B cell (primary cell): ENCODE measurements around the gene CCDC93. TPM values are rescaled to one million over a fixed set of nuclear protein-coding genes. Genes with fewer than 3 reads are reported as not detected.

Experiments
- ATAC-seq: fragments of 200-7000 bp; cut with Tn5 transposase; one replicate; pipeline ENCODE4 v1.10.0; 2021; ENCODE audit warnings: low read depth, mild to moderate bottlenecking, moderate number of reproducible peaks, moderate library complexity
- CTCF ChIA-PET: fragments of 350-600 bp; sonication (Branson Sonifier 250); formaldehyde crosslinking; loops from one replicate; lab custom pipeline; 2021; ENCODE audit warnings: antibody characterized with exemption, inconsistent platforms; lab: Charles Lee
- POLR2A ChIA-PET: fragments of 350-600 bp; sonication (Branson Sonifier 250); formaldehyde crosslinking; loops from one replicate; lab custom pipeline; 2021; ENCODE audit warnings: antibody characterized with exemption; lab: Charles Lee
- DNase-seq: peaks from one replicate; pipeline ENCODE4 v3.0.0; 2013
- H2AFZ ChIP-seq: 2 replicates; pipeline ENCODE4 v1.6.1; 2012; ENCODE audit warnings: mild to moderate bottlenecking, low read depth, low read length; ENCODE audit not compliant: insufficient read depth, poor library complexity, severe bottlenecking
- H3K27ac ChIP-seq, 2 donors: 1 replicate in 1 of 2; 2 replicates in 1 of 2; pipeline ENCODE4 v1.5.1; 2012 to 2013; ENCODE audit warnings: low read length in 2 of 2, mild to moderate bottlenecking in 2 of 2, moderate library complexity in 1 of 2
- H3K27me3 ChIP-seq, 4 experiments: fragments of 200-600 bp in 1 of 4; sonication (generic) in 1 of 4; replicated peaks in 1 of 4; 1 replicate in 2 of 4; 2 replicates in 2 of 4; pipeline versions ENCODE4 v1.6.1 to v1.7.0; 2013 to 2016; ENCODE audit warnings: low read length in 3 of 4, mild to moderate bottlenecking in 2 of 4, mixed read lengths in 1 of 4, moderate library complexity in 1 of 4; ENCODE audit not compliant: insufficient read depth in 4 of 4, control insufficient read depth in 3 of 4; ENCODE audit errors: control extremely low read depth in 1 of 4
- H3K36me3 ChIP-seq, 2 experiments: replicated peaks in 1 of 2; 1 replicate in 1 of 2; 2 replicates in 1 of 2; pipeline versions ENCODE4 v1.6.1 to v1.7.1; 2013; ENCODE audit warnings: low read length in 1 of 2; ENCODE audit not compliant: insufficient read depth in 2 of 2, control insufficient read depth in 1 of 2; ENCODE audit errors: control extremely low read depth in 1 of 2, extremely low read depth in 1 of 2
- H3K4me1 ChIP-seq, 2 donors: fragments of 200-600 bp in 1 of 2; sonication (generic) in 1 of 2; 1 replicate in 1 of 2; 2 replicates in 1 of 2; pipeline versions ENCODE4 v1.5.1 to v1.6.1; 2013 to 2017; ENCODE audit warnings: low read length in 2 of 2; ENCODE audit not compliant: control insufficient read depth in 2 of 2, insufficient read depth in 2 of 2
- H3K4me2 ChIP-seq: replicated peaks from 2 replicates; pipeline ENCODE3; 2012; ENCODE audit warnings: mild to moderate bottlenecking, low read depth, low read length; ENCODE audit not compliant: poor library complexity, severe bottlenecking
- H3K4me3 ChIP-seq, 5 experiments: fragments of 200-600 bp in 1 of 5; sonication (generic) in 1 of 5; 1 replicate in 3 of 5; 2 replicates in 2 of 5; pipeline versions ENCODE4 v1.5.1 to v1.7.0; 2011 to 2016; ENCODE audit warnings: low read length in 4 of 5, mild to moderate bottlenecking in 4 of 5, low read depth in 2 of 5, control low read depth in 1 of 5, moderate library complexity in 1 of 5; ENCODE audit not compliant: insufficient read depth in 1 of 5; ENCODE audit errors: control extremely low read depth in 1 of 5, extremely low read depth in 1 of 5
- H3K79me2 ChIP-seq: fragments of 200-600 bp; sonication (generic); one replicate; pipeline ENCODE4 v1.6.0; 2016; ENCODE audit warnings: low read length; ENCODE audit not compliant: control insufficient read depth, insufficient read depth
- H3K9ac ChIP-seq: fragments of 200-600 bp; sonication (generic); 2 replicates; pipeline ENCODE4 v1.6.1; 2017; ENCODE audit warnings: mild to moderate bottlenecking, low read length, moderate library complexity
- H3K9me3 ChIP-seq, 3 donors: one replicate each; pipeline versions ENCODE4 v1.6.1 to v1.7.1; 2013; ENCODE audit warnings: low read length in 2 of 3; ENCODE audit not compliant: control insufficient read depth in 2 of 3, insufficient read depth in 1 of 3; ENCODE audit errors: control extremely low read depth in 1 of 3
- H4K20me1 ChIP-seq: 2 replicates; pipeline ENCODE4 v1.6.0; 2012; ENCODE audit warnings: mild to moderate bottlenecking, low read length; ENCODE audit not compliant: insufficient read depth, control insufficient read depth, poor library complexity, severe bottlenecking
- H3K27ac Mint-ChIP-seq: one replicate; pipeline ENCODE4 v1.8.0; 2021; ENCODE audit warnings: mixed read lengths
- H3K27me3 Mint-ChIP-seq: one replicate; pipeline ENCODE4 v1.8.0; 2021; ENCODE audit warnings: mixed read lengths
- H3K4me1 Mint-ChIP-seq: one replicate; pipeline ENCODE4 v1.8.0; 2021; ENCODE audit warnings: mixed read lengths
- H3K4me3 Mint-ChIP-seq: one replicate; pipeline ENCODE4 v1.8.0; 2021; ENCODE audit warnings: mixed read lengths
- H3K9me3 Mint-ChIP-seq: one replicate; pipeline ENCODE4 v1.8.0; 2022; ENCODE audit warnings: mixed read lengths; ENCODE audit not compliant: insufficient read depth
- CTCF ChIP-seq: fragments of 200-600 bp; IDR thresholded peaks from one replicate; pipeline ENCODE4 v1.8.0; 2022; ENCODE audit warnings: antibody characterized with exemption, mild to moderate bottlenecking
- EZH2 ChIP-seq: IDR thresholded peaks from 2 replicates; pipeline ENCODE4 v1.6.1; 2012; ENCODE audit warnings: borderline replicate concordance, low read depth, mild to moderate bottlenecking, moderate library complexity, low read length; ENCODE audit not compliant: insufficient read depth, poor library complexity, severe bottlenecking
- whole genome bisulfite sequencing: methylation state at CpG from one replicate; pipeline ENCODE4 v1.1.5; 2013; ENCODE audit warnings: missing lambda C conversion rate; ENCODE audit not compliant: insufficient coverage; 5-methylcytosine and 5-hydroxymethylcytosine counted together
- intact Hi-C: fragments of 100-400 bp; cut with micrococcal nuclease; formaldehyde crosslinking; loops from one replicate; pipeline ENCODE4 v1.10.0; 2022
- polyA minus RNA-seq: library from RNA; depleted of rRNA, polyadenylated mRNA; stranded (reverse); fragments of >200 nt; gene quantifications from 2 replicates; pipeline ENCODE4 v1.2.3, GENCODE V29; 2012
- polyA plus RNA-seq: library from polyadenylated mRNA; depleted of rRNA; stranded (reverse); fragments of >200 nt; gene quantifications from 2 replicates; pipeline ENCODE4 v1.2.3, GENCODE V29; 2012
- total RNA-seq, 2 donors: library from RNA; stranded (reverse); fragments of 120-200 nt in 1 of 2; gene quantifications; 1 replicate in 1 of 2; 2 replicates in 1 of 2; pipeline versions ENCODE4 v1.2.3 to v1.2.4, GENCODE V29; 2013 to 2022

The CCDC93 gene
- total RNA-seq (79.6 and 86.7 TPM in 2 replicates), polyA plus RNA-seq (17.5 and 20.2 TPM in 2 replicates), polyA minus RNA-seq (31.0 and 33.1 TPM in 2 replicates)
- total RNA-seq (2013), result 37.6 TPM

GRCh38 chr2:118013724-118014491 is at the start of gene CCDC93:
CCDC93 (minus strand) TSS chr2:118014070; CDS start chr2:118013995, 75 bp downstream.
- intact Hi-C loops, result loop anchor here (1.0 to 2.0 kb wide), 6 partner anchors 11 to 200 kb away; partner anchors contain the start of genes DDX18 and INSIG2
- Mint-ChIP-seq H3K9me3 (no peaks in the 10 kb centered on the region), H3K27ac (peak within 1 kb of the TSS; percentile 92), H3K4me1 (peaks cover 34% of the 10 kb centered on the region), H3K27me3 (peaks cover 9% of the 10 kb centered on the region), H3K4me3 (peak within 1 kb of the TSS; percentile 97)
- DNase-seq (peak; percentile 94), ATAC-seq (peak; percentile 86)
- ChIA-PET POLR2A (interaction anchor here (1.2 kb wide), 2 partner anchors 11 to 199 kb away, joined by 4 to 6 read pairs; partner anchors contain the start of gene DDX18), CTCF (interaction anchor here (1.0 to 3.1 kb wide), 8 partner anchors 10 to 199 kb away, joined by 3 to 33 read pairs (median 5); partner anchors contain the start of gene DDX18)
- peak within 1 kb of the TSS; percentile 91 for H3K4me2 ChIP-seq
- peak within 1 kb of the TSS; percentile 100 for H2AFZ ChIP-seq
- TF ChIP-seq CTCF, result no peak
- no peak for TF ChIP-seq EZH2
- H3K79me2 ChIP-seq, result peaks cover 60% of the 10 kb centered on the region
- WGBS, result under 1% methylated on average over 71 of the region's 71 CpGs
- peaks cover 21 to 24% of the 10 kb centered on the region in 2 donors for H3K4me1 ChIP-seq
- H4K20me1 ChIP-seq, result peaks cover 34% of the 10 kb centered on the region
- H3K9me3 ChIP-seq, result no peaks in the 10 kb centered on the region
- H3K27me3 ChIP-seq, result peaks cover 0 to 9% (median 0%) of the 10 kb centered on the region in 4 experiments
- peak within 1 kb of the TSS; percentile 90 to 97 for H3K27ac ChIP-seq
- peak within 1 kb of the TSS; percentile 99 for H3K9ac ChIP-seq
- peak within 1 kb of the TSS; percentile 82 to 99 (median 96) for H3K4me3 ChIP-seq
- H3K36me3 ChIP-seq, result peaks cover 0 to 5% of the 10 kb centered on the region in 2 experiments
